ENCODE measurements around the gene RELN.
"Not testable (repeated sequence)": the region's sequence is repeated elsewhere in the genome, so short reads cannot be mapped to it uniquely, and the experiment has no call there.

RELN gene

DNA sequence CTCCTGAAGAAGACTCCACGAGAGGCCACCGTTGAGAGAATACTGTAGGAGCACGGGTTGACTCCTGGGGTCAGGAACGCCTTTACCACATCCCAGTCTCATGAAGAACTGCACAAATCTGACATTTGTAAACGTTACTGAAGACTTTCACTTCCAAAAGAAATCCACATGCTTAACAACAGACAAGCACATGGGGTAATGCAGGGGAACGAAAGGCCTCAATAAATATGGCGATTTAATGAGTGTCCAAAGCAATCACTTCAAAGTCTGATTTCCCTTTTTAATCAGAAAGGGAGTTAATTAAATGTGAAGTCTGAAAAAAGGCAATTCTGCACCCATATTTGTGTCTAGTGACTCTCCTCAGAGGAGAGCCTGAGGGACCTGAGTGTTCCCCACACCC lies 449.1 kb downstream of the RELN start:
- TF ChIP-seq ZNF274 (IDR thresholded peaks at IDR 0.05; ENCODE audit: low read depth, low read length): no peak
- H3K4me3 ChIP-seq (ENCODE audit: low read length): no peak overlapping the region

DNA sequence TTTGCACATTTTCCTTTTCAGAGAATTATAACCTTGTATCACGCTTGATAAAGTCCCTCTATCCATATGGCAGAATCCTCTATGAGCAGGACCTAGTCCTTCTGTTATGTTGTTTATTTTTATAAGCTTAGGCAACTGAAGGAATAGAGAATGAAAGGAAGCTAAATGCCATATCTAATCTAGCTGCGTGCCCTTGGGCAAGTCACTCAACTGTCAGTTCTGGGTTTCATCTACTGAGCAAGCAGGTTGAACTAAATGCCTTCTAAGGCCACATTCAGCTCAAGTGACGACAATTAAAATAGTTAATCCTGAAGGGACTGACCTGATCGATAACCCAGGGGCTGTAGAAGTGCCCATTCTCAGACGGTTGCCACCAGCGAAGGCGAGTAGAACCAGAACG lies 449.6 kb downstream of the RELN start:
- TF ChIP-seq ZNF274 (IDR thresholded peaks at IDR 0.05; ENCODE audit: low read depth, low read length): no peak
- no peak overlapping the region for H3K4me3 ChIP-seq (ENCODE audit: low read length)

DNA sequence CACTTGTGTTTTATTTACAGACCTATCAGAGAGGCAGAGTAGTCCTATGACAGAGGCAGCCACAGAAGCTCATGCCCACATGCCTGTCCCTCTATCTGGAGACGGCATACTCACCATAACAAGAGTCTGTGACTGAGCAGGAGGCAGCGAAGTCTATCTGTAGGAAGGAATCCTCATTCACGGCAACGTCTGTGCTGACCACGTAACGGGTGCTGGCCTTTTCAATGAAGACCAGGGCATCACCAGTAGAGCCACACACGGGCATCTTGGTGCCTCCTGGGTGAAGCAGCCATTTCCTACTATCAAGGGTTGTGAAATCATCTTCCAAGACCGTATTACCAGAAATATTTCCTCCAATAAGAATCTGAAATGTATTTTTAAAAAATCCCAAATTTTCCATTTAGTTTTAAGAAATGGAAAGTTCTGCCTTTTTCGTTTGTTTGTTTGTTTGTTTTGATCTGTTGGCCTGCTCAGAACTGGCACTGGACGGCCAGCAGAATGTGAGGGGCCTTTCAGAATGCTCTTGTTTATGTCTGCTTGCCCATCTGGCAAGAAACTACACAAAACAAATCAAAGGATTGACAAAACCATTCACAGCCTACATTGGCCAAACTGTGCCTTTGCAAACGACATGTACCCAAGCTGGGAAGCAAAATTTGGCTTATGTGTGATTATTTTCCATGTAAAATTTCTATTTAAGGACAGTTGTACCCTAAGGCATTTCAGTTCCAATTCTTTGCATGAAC lies 450.3 kb downstream of the RELN start:
- H3K4me3 ChIP-seq (ENCODE audit: low read length): no peak overlapping the region
- no peak for TF ChIP-seq ZNF274 (IDR thresholded peaks at IDR 0.05; ENCODE audit: low read depth, low read length)

DNA sequence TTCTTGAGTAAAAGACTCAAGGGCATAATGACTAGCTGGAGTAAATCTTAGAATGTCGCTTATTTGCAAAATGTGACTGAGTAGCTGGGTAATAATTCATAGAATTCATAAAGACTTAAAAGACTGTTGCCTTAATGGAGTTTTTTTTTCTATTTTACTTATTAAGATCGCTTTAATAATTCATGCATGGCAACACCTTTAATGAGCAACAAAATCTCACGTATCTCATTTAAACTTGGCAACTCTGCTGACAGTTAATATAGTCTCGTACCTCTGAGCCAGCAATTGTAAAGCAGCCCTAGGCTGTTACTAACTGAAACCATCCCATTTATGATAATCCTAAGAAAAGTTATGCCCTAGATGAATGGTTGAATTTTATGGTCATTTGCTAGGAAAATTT lies 455.7 kb downstream of the RELN start:
- H3K4me3 ChIP-seq (ENCODE audit: low read length): no peak overlapping the region
- no peak for TF ChIP-seq ZNF274 (IDR thresholded peaks at IDR 0.05; ENCODE audit: low read depth, low read length)

DNA sequence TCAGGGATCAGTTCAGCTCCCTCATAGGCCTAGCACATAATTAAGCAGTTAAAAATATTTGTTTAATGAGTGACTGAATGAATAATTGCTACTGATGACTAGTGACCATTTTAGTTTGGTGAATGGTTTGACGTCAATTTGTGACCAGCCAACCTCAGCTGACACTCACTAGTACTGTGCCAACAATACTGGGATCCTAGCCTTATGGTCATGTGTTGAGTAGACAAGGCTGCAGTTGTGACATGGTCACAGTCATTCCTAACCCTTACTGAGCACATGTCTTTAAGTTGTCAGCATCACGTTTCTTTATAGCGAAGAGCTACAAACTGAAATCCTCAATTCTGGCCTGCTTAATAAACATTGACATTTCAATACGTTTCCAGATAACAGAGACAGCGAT lies 456.5 kb downstream of the RELN start:
- no peak for TF ChIP-seq ZNF274 (IDR thresholded peaks at IDR 0.05; ENCODE audit: low read depth, low read length)
- H3K4me3 ChIP-seq (ENCODE audit: low read length): no peak overlapping the region

DNA sequence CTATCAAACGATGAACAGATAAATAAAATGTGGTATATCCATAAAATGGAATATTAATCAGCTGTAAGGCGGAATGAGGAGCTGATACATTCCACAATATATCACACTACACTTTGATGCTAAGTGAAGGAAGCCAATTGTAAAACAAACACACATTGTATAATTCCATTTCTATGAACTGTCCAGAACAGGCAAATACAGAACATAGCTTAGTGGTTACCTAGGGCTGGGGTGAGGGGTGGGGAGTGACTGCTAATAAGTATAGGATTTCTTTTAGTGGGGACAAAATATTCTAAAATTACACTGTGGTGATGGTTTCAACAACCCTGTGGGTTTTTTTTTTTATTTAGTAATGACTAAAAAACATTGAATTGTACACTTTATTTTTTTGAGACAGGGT lies 461.3 kb downstream of the RELN start:
- H3K4me3 ChIP-seq (ENCODE audit: low read length): no peak overlapping the region
- no peak for TF ChIP-seq ZNF274 (IDR thresholded peaks at IDR 0.05; ENCODE audit: low read depth, low read length)

DNA sequence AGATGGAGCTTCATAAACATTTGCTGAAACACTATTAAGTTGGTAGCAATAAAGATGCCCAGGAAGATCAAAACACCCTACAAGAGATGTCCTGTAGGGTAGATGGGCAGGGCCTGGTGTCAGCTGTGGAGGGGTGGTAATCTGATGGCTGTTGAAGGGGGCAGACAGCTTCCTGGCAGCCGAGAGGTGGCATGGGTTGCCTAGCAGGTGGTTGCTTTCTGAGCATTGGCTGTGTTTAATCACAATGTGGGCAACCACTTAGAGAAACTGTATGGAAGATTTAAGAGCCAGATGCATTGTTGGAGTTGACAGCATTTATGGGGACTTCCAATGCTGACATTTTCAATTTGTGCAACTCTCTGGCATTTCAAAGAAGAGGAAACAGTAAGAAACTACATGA lies 463.5 kb downstream of the RELN start:
- no peak overlapping the region for H3K4me3 ChIP-seq (ENCODE audit: low read length)
- TF ChIP-seq ZNF274 (IDR thresholded peaks at IDR 0.05; ENCODE audit: low read depth, low read length): no peak

DNA sequence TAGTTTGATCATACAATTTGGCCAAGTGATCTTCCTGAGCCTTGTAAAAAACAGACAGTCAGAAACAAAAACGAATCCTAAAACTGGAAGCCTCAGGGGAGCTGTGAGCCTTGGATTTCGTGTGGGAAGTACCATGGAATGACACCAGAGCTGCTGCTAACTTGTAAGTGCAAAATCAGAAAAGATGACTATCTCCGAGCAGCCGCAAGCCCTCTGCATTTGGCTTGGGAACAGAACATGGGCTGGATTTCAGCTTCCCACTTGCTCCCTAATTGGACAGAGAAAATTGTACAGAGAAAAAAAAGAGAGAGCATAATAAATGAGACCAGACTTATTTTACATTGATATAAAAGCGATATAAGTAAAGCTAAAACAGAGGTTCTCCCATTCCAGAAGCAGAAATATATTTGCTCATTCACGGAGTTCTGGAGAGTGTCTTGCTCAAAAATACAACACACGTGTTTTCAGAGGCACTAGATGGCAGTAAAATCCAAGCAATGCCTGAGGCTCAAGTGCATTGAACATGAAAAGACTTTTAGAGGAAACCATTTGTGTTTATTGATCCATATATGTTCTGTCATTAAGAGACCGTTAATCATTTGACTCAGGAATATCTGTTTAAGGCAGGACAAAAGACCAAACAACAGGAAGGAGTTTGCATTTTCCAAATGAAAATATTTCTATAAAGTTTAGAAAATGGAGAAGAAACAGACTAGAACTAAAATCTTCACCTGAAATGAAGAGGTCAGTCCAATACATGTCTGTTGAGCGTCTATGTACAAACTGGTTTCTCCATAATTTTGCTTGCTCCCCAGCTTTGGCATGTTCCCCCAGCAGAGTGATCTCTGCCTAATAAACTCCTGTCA lies 465.2 kb downstream of the RELN start:
- TF ChIP-seq ZNF274 (IDR thresholded peaks at IDR 0.05; ENCODE audit: low read depth, low read length): no peak
- no peak overlapping the region for H3K4me3 ChIP-seq (ENCODE audit: low read length)

DNA sequence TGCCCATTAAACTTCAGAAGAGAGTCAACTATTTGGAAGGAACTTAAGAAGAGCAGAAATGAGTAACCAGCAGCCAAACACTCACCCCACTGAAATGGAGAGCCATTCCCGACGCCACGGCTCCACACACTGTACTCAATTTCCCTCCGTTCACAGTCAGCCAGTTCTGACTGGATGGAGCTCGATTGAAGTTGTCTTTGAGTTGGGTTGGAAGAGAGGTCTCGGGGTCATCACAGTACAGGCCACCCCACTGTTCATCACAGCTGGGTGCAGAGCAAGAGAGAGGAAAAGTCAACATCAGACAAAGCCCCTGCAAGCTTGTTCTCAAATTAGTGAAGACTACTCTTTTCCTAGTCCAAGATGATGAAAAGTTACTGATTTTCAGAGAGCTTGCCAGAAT lies 467.5 kb downstream of the RELN start:
- TF ChIP-seq ZNF274 (IDR thresholded peaks at IDR 0.05; ENCODE audit: low read depth, low read length): no peak
- no peak overlapping the region for H3K4me3 ChIP-seq (ENCODE audit: low read length)

DNA sequence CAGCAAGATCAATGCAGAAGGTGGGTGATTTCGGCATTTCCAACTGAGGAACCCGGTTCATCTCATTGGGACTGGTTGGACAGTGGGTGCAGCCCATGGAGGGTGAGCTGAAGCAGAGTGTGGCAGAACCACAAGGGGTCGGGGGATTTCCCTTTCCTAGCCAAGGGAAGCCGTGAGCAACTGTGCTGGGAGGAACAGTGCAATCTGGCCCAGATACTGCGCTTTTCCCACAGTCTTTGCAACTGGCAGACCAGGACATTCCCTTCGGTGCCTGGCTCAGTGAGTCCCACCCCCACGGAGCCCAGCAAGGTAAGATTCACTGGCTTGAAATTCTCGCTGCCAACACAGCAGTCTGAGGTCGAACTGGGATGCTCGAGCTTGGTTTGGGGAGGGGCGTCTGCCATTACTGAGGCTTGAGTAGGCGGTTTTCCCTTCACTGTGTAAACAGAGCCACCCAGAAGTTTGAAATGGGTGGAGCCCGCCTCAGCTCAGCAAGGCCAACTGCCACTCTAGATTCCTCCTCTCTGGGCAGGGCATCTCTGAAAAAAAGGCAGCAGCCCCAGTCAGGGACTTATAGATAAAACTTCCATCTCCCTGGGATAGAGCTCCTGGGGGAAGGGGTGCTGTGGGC lies 484.8 kb downstream of the RELN start:
- no peak for TF ChIP-seq ZNF274 (IDR thresholded peaks at IDR 0.05; ENCODE audit: low read depth, low read length)
- no peak overlapping the region for H3K4me3 ChIP-seq (ENCODE audit: low read length)

DNA sequence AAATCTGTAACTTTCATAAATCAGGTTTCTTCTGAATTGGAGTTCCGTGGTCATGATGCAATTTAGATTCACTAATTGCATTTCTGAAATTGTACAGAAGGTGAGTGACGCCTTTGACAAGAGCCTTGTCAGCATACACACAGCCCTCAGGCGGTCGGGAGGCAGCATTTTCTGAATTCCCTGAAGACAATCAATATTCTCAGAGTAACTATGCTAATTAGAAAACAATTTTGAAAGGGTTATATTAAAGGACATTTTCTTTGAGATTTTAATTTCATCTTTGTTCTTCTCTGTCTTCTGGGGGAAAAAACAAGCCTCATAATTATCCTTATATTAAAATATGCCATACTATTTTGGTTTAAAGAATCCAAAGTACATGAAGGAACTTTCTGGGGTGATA lies 488.3 kb downstream of the RELN start:
- TF ChIP-seq ZNF274 (IDR thresholded peaks at IDR 0.05; ENCODE audit: low read depth, low read length): no peak
- H3K4me3 ChIP-seq (ENCODE audit: low read length): no peak overlapping the region

DNA sequence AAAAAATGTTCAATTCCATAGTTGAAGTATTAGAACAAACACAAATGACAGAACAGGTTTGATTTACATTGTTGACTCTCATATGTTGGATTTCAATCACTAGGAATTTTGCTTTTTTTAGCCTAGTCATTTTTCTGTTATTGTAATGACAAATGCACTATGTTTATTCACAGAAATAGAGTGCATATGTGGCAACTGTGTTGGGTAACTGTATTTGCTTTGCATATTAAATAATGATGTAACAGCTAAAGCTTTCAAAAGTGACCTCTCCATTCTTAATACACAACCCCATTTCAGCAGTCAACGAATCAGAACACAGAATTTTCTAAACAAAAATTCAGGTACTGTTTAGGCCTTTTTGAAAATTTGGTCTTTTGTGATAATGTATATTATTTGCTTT lies 489.5 kb downstream of the RELN start:
- TF ChIP-seq ZNF274 (IDR thresholded peaks at IDR 0.05; ENCODE audit: low read depth, low read length): no peak
- H3K4me3 ChIP-seq (ENCODE audit: low read length): no peak overlapping the region

DNA sequence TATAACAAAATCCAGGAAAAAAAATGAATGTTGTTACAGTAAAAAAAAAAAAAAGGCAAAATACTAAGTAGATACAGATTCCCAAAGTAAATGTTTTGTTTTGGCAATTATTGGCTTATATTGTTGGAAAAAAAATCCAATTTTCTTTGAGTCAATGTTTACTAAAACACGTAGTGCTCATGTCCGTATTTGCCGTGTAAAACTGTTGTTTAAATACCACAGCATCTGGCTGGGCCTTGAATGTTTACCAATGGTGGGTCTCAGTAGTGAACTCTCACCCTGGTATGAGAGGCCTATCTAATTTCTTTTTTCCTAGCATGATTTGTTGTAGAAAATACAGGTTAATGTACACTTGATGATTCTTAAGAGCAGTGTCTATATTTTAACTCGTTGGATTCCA lies 502.0 kb downstream of the RELN start:
- TF ChIP-seq ZNF274 (IDR thresholded peaks at IDR 0.05; ENCODE audit: low read depth, low read length): no peak
- no peak overlapping the region for H3K4me3 ChIP-seq (ENCODE audit: low read length)

DNA sequence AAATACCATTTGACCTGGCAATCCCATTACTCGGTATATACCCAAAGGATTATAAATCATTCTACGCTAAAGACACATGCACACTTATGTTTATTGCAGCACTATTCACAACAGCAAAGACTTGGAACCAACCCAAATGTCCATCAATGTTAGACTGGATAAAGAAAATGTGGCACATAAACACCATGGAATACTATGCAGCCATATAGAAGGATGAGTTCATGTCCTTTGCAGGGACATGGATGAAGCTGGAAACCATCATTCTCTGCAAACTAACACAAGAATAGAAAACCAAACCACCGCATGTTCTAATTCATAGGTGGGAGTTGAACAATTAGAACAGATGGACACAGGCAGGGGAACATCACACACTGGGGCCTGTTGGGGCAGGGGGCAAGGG lies 502.6 kb downstream of the RELN start:
- H3K4me3 ChIP-seq (ENCODE audit: low read length): not testable (repeated sequence)

DNA sequence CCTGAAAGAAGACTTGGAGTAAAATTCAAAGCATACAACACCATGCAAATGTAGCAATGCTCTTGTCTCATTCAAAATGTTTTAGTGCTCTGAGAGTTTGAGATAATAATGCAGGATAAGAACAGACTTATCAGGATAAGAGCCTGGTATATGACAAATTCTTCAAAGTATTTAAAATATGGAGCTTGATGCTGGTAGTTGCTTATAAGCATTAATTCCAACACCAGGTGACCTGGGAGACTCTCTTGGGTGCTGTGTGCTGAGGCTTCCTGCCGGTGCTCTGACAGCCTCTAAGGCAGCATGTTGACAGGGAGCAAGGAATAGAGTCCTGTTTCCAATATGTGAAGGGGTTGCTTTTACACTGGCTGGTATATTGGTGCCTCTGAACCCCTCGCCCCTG lies 508.7 kb downstream of the RELN start:
- no peak overlapping the region for H3K4me3 ChIP-seq (ENCODE audit: low read length)
- no peak for TF ChIP-seq ZNF274 (IDR thresholded peaks at IDR 0.05; ENCODE audit: low read depth, low read length)
